NCI-H2171 treated with DMSO at 0.1 percent for 48 hours (cell line): ENCODE data around the gene RBPJL.
"Not testable (repeated sequence)": the region's sequence is repeated elsewhere in the genome, so short reads cannot be mapped to it uniquely, and the experiment has no call there.

Experiments
- DNase-seq: peaks from one replicate; lab custom pipeline; 2025; lab: John Stamatoyannopoulos, UW

The RBPJL gene

DNA sequence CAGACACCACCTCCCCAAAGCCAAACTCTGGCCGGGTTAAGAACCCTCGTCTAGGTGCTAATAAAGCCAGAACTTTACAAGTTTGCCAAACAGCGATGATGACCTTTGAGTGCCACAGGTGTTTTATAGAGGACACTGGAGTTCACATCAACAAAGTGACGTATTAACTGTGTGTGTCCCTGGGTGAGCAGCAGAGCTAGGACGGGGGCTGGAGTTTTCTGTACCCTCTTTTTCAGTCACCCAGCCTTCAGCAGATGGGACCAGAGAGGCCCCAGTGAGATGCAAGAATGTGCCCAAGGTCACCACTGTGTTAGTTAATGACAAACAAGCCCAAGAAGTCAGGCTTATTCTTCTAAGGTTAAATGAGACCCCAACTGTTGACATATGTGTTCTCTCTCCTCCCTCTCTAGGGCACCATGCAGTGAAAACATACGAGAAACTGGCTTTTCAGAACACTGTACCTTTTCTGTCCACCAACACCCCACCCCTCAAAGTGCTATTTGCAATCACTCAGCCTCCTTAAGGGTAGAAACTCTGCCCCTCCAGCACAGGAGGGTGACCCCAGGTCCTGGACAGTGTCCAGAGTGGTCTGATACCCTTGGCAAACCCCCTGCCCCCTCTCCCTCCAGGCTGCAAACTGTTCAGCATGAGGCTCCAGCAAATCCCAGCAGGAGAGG is 36.4 kb downstream of the RBPJL start:
- no peak for DNase-seq

DNA sequence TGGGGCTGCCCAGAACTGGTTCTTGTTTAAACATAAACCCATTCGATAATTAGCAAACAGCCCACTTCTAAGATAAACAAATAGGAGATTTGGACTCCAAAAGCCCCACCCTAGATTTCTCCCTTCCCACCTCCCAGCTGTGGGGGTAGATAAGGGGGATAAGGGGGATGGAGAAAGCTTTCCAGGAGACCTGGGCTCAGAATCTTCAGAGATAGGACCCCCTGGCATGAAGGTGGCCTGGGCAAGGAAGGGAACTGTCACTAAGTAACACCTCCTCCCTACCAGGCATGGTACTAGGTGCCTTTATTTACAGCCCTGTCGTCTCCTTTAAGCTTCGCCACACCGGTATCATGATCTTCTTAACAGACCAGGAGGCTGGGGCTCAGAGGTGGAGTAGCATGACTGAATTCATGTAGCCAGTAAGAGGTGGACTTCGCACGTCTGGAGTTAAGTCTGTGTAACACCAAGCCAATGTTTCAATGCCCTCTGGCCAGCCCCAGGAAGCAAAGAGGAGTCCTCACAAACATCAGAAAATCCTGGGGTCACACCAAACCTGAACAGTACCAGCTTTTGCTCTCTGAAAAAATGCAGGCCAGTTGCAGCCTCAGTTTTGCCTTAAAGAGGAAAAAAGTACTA is 37.0 kb downstream of the RBPJL start:
- DNase-seq: no peak

DNA sequence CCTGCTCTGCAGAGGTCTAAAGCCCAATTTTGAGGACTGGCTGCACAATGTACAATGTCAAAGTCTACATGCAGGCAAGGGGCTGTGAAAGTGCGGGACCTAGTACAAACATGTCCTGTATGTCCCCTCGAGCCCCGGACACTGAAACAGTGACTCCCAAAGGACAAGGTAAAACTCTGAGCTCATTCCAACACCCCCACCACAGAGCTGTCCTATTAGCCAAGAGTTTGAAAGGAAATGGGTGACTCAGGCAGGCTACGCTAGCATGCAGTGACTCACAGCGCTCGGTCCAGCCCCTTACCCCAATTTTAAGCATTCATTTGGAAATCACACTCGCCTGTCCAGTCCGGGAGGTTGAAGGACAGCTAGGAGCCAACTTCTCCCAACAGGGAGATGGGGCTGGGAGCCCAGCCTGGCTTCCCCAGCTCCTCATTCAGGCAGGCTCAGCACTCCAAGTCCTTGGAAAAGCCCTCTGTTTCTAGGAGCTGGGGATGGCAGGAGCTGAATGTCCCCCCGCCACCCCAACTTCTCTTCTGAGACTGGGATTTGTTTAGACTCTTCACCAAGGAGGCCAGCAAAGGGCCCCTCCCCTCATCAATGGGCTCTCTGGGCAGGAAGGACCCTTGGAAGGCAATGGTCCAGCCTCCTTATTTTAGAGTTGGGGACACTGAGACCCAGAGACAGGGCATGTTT is 37.7 kb downstream of the RBPJL start:
- no peak for DNase-seq

DNA sequence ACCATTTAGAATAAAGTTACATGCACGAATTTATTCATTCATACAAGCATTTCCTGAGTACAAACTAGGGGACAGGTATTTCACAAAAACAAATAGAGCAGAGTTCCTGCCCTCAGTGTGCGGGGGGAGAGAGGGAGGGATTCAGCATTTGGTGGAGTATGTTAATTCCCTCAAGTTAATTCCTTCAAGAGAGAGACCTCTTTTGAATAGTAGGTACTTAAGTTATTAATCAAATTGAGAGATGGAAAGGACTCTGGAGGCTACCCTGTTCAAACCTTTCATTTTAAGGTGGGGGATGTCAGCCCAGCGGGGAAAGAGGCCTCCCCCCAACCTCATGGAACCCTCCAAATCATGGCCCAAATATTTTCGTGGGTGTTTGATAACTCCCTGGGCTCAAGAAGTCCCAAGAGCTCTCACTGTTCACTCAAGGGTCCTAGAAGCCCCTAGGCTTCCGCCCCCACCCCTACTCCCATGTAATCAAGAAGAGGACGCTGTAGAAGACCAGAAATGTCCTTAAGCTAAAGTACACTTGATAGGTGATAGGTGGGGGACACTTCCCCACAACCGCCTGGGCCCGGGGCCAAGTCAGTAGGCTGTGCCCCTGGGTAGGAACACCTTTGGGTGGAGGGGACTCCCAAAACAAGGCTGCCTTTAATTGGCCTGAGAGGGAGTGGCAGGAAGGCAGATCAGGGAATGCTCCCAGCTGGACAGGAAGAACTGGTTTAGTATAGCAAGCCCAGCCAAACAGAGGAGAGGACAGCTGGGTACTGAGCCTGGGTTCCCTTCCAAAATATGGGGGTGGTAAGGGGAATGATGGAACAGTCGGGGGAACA is 38.7 kb downstream of the RBPJL start:
- DNase-seq: no peak

DNA sequence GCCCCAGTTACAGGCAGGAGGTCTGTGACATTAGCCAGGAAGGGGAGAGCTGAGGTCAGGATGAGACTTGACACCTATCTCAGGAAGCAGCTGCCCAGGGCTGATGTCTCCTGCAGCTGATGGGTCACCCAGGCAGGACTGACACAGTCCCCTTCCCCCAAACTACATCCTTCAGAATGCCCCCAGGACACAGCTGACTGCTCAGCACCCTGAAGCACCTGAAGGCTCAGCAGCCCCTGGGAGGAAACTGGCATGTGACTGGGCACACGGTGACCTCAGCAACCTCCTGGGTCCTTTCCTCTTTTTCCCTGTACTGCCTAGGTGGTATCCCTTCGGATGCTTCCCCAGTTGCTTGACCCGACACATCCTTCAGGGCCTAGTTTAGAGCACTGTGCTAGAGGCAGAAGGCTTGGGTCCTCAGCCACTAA is 39.7 kb downstream of the RBPJL start:
- no peak for DNase-seq

DNA sequence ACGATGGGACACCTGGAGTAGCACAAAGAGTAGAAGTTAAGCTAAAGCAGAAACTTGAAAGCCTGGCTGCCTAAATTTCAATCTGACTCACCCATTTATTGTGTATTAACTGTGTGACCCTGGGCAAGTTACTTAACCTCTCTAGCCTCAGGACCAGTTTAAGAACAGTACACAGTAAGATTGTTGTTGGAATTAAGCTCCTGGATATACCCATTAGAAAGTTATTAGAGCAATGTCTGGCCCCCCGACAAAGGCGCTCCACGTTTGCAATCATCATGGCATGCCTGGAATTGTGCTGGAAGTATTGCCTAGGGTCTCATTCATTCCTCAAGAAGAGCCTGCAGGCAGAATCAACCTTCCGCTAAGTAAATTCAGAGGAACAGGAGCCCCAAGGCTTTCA is 40.2 kb downstream of the RBPJL start:
- no peak for DNase-seq

DNA sequence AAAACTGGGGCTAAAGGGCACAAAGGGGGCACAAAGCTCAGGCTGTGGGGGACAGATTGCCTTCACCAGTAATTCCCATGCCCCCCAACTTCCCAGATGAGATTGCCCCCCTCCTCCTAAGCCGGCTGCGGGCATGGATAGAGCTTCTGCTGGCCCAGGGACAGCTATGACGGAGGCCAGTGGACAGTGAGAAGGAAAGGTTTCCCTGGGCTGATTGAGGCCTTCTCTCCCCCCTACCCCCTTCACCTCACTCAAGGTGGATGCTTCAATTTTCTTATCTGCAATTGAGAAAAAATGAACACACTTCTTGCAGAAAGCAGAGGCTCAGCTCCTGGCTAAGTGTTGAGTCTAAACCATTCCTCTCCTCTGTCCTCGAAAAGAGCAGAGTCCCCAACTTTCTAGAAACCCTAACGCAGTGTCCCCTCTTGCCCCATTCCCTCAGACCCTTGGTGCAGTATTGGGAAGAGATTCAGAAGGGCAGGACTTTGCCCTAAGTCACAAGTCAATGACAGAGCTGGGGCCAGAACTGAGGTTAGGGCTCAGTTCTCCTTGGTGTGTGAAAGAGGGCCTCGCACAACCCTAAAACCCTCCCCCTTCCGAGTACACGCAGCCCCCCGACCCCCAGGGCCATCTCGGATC is 40.8 kb downstream of the RBPJL start:
- DNase-seq: no peak

DNA sequence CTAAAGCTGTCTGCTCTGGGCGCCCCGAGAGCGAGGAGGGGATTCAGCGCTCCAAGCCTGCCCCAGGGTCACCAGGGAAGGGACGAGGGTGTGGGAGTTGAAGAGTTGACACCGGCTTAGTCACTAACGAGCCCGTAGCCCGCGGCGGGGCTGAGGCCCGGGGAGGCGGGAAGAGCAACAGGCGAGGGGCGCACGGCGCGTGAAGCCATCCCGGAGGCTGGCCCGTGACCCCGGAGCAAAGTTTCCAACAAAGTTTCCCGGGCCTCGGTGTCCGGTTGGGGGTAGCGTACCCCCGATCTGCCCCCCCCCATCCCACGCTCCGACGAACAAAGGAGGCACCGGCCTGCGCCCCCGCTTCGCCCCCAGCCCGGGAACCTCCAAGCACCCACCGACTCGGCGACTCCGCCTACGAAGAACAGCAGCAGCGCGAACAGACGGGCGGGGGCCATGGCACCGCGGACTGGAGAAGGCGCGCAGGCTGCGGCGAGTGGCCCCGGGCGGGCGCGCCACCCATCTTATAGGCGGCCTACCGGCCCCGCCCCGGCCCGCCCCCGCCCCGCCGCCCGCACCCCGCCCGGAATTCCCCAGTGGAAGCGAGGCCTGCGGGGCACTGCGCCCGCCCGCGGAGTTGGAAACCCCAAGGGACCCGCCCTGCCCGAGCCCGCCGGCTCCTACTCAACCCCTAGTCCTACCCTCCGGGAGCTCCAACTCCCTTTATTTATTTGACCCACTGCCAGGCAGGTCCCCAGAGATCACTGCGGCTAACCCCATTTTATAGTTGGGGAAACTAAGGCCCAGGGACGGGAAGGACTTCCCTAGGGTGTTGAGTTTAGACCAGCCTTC is 41.5 kb downstream of the RBPJL start, which contains the start of gene SDC4:
TSS of gene SDC4 (minus strand) at position 489 of the 843 bp plus-strand sequence. CDS start at position 449, 40 bp downstream.
- peak; percentile 64 for DNase-seq

DNA sequence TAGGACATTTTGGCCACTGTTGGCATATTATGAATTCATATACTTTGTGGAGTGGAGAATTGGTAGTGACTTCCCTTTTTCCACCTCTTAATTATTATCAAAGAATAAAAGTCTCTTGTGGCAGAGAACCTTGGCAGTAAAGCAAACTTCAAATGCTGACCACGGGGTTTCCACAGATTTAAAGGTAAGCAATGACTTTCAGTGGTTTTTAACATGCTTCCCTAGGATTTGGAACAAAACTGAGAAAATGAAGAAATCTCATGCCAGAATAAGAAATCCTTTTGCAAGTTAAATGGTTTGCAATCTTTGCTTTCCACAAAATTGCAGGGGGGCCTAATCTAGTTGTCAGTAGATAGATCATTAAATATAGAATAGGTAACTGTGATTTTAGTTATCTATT is 43.6 kb downstream of the RBPJL start:
- DNase-seq: no peak

DNA sequence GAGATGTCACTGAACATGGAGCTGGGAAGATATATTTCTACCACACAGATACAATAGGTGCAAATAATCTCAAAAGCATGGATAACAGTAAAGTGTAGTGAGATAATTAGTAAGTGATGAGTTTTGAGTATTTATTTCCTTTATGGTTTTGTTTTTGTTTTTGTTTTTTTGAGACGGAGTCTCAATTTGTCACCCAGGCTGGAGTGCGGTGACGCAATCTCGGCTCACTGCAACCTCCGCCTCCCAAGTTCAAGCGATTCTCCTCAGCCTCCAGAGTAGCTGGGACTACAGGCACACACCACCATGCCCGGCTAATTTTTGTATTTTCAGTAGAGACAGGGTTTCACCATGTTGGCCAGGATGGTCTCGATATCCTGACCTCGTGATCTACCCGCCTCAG is 44.2 kb downstream of the RBPJL start:
- DNase-seq: not testable (repeated sequence)

DNA sequence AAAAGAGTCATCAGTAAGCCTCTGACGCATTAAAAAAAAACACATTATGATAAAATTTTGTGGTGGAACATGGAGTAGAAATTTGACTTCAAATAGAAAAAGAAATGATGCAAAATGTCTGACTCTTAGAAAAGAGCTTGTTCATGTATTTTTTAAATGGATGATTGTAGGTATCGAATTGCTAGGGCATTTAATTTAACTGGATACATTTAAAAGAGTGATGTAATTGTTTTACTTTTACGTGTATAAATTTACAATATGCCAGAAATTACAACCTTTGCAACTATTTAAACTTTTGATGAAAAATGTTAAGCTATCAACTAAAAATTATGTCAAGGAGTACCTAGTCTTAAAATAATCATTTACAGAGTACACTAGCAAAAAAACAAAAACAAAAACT is 46.1 kb downstream of the RBPJL start:
- no peak for DNase-seq

DNA sequence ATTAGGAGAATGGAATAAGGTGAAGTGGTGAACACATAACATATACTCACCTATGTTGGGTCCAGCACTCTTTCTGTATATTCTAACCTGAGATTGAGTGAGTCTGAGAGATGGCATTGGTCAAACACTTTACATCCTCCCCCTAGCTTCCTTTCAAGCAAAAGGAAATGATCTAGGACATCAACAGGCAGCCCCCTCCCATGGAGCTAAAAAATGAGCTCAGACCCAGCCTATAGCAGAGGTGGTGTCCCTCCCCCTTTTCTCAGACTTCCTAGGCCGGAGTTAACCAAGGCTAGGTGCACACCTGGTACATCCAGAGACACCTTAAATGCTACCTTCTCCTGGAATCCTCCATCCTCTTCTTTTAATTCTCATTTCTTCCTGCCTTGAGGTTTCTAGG is 47.1 kb downstream of the RBPJL start:
- DNase-seq: no peak

DNA sequence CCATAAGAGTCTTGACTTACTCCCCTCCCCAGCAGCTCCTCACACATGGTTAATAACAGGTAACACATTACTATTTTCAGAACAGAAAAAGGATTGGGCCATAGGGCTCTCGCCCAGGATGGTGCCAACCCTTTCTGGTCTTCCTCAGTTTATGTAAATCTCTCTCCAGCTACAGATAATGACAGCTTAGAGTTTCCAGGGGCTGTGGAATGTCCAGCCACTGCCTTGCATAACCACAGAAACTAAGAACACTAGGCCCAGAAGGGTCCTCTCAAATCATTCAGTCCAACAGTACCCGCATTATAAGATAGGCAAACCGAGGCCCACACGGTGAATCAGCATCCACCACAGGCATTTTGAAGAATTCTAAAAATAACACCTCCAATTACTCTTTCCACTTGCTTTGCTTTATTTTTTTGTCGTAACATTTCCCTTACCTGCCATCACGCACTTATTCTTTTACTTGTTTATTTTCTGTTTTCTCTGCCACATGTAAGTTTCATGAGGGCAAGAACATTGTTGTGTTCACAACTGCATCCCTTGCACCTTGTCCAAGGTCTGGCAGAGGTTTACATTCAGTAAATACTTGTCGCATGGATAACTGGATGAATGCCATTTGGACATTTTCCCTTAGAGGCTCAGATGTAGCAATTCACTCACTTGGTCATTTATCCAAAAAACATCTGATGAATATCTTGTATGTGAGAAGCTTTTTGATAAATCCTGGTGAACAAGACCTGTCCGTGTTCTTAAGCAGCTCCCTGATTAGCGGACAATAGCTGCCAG is 48.0 kb downstream of the RBPJL start:
- DNase-seq: no peak

DNA sequence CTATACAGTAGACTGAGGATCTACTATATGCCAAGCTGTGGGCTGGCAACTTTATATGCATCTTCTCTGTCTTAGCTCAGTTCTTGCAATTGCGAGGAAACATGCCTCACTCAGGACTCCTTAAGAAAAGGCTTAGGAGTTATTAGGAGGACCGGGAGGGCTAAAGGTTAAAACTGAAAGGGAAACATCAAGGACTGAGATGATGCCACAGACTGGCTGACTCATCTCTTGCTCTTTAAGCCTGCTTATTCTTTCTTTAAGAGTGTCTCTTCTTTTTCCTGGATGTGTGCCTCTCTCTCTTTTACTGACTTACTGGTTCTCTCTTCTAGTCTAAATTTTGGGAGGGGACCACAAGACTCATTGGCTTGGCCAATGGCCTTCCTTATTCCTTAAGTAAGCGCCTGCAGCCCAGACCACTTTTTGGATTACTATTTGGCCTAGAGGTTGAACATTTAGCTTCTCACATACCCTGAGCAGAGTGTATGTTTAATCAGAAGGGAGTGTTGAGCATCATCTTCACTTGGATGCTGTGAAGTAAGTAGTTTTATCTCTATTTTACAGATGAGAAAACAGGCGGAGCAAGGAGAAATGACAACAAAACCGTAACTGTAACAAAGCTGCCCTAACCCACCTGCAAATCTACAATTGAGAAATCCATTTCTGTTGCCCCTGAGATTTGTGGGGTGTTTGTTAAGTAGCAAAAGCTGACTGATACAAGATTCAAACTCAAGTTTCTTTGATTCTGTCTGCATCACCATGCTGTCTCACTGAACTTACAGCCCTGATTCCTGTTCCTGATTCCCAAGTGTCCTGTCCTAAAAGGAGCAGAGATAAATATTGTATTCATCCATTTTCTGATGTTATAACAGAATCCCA is 48.8 kb downstream of the RBPJL start:
- DNase-seq: no peak

DNA sequence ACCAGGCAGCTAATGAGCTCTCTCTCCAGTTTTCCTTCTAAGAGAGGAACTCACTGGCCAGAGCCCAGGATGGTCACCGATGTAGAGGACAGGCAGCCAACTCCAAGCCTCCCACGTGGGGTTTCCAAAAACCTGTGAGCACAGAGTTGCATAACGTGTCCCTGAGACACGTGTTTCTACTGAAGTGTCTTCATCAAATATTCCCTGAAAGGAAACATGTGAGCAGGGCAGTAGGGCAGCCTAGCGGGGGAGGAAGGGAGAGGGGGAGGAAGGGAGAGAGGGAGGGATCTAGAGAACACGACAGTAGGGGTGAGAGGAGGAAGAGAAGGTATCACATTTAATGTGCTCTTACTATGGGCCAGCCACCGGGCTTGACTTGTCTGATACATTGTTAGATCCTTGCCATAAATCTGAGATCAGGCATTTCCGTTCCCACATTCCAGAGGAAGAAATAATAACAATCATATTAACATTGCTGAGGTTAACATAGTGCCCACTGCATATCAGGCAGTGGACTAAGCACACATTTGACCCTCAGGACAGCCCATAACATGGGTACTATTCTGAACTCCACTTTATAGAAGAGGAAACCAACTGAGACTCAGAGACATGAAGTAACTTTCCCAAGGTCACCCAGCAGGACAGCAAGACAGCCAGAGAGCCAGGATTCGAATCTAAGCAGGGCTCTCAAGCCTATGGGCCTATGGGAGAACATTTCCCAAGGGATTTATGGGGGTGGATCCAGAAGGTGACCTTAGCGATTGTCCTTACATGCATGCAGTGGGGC is 51.8 kb downstream of the RBPJL start:
- DNase-seq: no peak

DNA sequence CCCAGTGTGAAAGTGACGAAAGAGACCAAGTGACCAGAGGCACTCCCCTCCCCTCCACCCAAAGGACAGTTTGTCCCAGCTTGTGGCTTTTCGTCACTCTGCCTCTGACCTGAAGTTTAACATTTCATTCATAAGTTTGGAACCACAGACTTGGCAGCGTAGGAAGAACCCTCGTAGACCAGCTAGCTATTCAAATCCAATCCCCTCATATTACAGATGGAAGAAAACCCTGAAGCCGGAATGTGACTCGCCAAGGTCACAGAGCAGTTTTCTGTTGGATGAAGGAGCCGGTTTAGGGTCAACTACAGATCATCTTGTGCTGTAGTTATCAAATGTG is 52.4 kb downstream of the RBPJL start:
- DNase-seq: no peak

DNA sequence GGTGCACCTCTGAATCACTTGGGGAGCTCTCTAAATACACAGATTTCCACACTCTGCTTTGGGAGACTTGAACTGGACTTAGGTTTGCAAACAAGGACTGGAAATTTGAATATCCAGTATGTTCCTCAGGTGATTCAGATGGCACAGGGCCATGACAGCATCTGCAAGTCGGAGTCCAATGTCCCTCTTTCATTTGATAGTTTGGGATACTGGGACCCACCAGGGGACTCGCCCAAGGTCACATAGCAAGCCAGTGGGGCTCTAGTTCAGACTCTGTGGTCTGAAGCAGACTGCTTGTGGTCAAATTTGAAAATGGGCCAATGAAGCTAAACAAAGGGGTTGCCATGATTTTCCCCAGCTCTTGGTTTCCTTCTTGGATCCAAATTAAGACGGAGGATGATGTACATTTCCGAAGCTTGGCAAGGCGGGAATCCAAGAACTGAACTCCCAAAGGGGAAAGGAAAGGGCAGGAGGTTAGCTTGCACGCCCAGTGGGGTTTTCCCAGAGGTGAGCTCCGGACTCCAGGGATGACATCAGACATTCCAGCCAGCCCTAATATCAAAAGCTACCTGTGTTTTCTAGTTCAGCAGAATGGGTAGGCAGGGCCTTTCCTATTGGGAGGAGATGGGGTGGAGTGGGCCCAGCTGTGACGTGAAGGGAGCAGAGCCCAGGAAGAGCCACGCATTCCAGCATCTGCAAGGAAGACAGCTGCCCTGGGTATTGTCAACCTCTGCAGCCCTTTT is 52.9 kb downstream of the RBPJL start:
- DNase-seq: no peak

DNA sequence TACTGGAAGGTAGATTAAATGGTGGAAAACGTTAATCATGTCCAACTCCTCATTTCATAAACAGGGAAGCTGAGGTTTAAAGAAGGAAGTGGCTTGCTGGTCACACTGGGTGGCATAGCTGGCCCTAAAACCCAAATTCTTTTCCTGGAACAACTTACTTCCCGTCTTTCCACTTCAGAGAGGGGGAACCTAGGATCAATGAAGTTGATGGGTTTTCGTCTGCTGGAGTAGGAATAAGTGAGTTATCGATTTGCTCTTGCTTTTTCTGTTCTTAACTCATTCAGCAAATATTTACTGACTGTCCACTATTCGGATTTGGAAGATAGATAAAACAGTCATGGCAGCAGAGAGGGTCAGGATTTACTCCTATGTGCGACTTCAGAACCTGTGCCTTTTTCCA is 55.2 kb downstream of the RBPJL start:
- no peak for DNase-seq
